ENCODE measurements around the gene HDGFL3.
A peak's percentile ranks its signal among the peaks of the same experiment; 100 is the strongest.

Gene HDGFL3

GRCh38 chr15:83119968-83120581 lies 87.5 kb downstream of the HDGFL3 start:
- DNase-seq: no peak

DNA sequence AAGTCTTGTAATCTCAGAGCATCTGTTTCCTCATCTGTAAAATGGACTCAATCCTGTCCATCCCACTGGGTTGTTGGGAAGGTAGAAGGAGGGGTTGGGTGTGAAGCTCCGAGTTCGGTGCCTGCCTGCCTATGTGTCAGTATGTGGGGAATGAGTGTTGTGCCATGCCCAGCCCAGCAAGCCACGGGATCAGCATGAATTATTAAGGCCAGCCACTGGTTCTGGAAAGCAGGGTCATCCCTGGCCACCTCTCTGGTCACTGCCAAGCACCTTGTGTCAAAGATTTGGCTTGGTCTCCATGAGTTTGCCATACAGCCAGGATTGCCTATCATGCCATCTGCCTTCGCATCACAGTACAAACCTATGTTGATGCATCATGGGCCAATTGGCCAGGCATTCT lies 88.7 kb downstream of the HDGFL3 start:
- DNase-seq: no peak

DNA sequence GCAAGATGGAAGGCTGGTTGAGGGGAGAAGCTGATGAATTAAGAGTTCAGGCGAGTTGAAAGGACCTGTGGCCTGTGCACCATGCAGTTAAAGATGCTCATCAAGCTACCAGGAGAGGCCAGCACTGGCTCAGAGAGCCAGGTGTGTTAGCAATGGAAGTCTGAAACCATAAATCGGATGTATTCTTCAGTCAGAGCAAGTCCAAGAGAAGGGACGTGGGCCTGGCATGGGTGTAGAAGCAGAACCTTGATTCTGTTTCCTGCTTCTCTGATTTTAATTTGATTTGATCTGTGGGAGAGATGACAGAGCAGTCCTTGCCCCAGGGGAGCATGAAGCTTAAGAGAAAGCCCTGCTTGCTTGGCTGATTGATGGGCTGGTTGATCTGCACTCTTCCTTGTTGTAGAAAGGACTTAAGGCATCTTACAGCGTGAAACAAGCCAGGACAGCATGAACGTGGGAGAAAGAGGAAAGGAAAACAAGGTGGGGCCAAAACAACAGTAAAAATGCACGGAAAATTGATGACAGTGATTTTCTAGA lies 89.3 kb downstream of the HDGFL3 start:
- DNase-seq: no peak

GRCh38 chr15:83115831-83116565 lies 91.6 kb downstream of the HDGFL3 start:
- DNase-seq: no peak

DNA sequence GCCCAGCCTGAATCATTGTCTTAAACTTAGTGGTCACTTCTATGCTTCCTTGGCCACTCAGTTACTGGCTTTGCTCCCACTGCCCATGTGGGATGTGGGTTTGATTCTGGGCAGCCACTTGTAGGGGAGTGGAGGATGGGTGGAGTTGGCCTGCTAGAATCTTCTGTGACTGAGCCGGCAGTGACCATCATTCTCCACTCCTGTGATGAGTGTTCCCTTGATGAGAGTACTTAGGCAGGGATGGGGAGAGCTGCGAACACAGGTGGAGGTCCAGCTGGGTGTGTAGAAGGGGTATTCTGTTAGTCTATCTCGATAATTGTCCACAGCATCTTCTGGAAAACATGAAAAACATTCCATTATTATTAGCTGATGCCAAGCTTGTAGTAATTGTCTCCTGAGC lies 92.2 kb downstream of the HDGFL3 start:
- no peak for DNase-seq

DNA sequence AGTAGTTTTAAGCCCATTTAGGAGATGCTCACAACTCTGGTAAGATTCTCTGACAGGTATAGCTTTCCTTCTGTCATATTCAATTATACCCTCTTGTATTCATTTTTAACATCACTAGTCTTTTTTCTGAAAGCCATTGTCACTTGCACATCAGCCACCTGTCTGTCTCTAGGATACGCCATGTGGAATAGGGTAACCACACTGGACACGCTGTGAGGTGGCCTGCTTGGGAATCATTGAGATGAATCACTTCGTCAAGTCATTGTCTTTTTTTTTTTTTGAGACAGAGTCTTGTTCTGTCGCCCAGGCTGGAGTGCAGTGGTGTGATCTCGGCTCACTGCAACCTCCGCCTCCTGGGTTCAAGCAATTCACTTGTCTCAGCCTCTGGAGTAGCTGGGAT lies 92.8 kb downstream of the HDGFL3 start:
- no peak for DNase-seq

DNA sequence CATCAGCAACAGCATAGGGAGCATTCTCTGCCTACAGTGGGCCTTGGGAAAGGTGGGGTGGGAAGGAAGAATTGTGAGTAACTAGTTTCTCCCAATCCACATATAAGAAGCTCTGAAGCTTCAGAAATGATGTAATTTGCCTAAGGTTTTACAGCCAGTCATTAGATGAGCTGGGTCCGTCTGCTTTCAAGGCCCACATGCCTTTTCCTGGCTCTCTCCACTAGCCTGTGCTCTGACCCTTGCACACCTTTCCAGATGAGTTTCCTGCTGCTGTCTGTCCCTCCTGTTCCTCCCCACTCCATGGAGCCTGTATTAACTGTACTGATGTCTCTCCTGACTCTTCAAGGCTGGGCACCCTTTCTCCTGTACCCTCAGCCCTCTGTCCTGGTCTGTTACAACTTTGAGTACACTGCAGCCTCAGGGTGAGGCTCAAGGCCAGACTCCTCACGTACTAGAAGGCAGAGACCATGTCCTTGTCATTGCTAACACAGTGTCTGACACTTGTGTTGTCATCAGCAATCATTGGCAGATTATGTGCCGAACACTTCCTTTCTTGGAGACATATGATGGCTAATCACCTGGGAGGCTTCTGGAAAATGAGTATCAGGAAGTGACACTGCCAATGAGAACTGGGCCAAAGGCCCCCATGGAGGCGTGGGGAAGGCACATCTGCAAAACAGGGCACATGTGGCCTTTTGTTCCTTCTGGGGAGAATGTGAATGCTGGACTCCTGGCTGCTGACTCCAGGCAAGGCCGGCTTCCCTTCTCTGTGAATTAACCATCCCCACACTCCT lies 93.5 kb downstream of the HDGFL3 start:
- DNase-seq: peak; percentile 38

GRCh38 chr15:83112956-83113299 lies 94.7 kb downstream of the HDGFL3 start:
- DNase-seq: no peak

DNA sequence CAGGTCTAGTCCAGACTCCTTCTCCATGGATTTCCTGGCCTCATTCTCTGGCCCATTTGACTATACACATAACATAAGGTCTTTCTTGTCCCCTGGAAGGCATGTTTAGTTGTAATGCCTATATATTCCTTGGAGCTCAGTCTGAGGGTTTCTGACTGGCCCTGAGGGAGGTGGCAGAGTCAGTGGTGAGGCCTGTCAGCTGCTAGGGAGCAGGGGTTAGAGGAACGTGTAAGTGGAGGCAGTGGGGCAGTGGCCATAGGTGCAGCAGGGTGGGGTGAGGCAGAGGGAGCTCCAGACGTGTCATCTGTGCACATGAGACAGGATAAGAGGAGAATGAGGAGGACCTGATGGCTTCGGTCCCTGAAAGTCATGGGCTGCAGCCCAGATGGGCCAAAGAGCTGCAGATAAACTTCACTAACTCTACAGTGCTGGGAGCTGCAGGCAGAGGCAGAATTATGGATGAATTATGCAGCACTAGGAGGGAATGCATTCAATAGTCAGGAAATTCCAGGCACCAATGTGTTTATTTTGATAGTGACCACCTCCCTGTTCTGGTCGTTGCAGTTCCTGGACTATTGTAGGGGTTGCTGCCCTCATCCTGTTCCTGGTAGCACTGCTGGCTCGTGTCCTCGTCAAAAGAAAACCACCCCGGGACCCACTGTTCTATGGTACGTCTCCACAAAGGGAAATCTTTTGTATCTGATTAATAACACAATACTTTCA lies 95.2 kb downstream of the HDGFL3 start:
- DNase-seq: no peak

DNA sequence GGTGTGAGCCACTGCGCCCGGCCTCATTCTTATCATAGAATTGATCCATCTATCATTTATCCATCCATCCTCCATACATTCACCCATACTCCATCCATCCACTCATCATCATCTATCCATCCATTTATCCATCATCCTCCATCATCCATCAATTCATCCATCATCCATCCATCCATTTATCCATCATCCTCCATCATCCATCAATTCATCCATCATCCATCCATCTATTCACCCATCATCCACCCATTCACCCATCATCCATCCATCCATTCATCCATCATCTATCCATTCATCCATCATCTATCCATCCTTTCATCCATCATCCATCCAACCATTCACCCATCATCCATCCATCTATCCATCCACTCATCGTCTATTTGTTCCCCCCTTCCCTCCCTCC lies 96.5 kb downstream of the HDGFL3 start:
- no peak for DNase-seq

- DNase-seq: peak; percentile 29
Observed at GRCh38 chr15:83110381-83110780, 97.2 kb downstream of the HDGFL3 start.

GRCh38 chr15:83109532-83109931 lies 98.1 kb downstream of the HDGFL3 start:
- peak; percentile 24 for DNase-seq

DNA sequence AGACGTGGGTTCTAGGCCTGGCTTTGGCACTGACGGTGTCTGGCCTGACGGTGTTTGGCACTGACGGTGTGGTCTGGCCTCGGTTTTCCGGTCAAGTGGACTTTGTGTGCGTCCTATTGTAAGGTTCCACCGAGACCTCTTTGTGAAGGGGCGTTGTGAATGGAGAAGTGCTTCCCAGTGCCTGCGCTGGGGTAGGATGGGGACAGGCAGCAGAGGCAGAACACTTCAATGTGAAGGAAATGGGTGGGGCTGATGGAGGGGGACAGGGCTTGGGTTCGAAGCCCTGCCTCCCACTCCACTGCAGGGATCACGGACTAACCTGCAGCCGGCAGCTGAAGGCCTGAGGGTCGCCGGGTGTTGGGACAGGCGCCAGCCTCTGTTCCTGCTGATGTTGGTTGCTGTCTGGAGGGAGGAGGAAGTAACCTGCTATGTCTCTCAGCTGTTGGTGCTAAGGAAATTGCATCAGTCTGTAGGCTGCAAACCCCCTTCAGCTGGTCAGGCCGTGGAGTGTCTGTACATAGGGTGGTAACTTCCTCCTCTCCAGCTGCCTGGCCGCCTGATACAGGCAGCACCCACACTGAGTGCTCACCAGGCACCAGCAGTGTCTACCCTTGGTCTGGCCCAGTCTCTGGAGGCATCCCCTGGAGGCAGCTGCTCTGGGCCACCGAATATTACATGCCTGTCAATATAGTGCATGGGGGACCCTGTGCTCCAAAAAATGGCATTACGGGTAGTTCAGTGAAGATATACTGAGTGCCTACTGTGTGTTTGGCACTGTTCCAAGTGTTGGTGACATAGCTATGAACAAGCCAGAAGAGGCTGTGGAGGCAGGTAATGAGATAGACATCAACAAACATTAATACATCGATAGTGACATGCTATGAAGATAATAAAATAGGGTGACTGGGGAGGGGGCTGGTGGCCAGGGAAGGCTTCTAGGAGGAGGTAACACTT lies 99.1 kb downstream of the HDGFL3 start:
- peak; percentile 94 for DNase-seq

GRCh38 chr15:83107841-83108181 lies 99.8 kb downstream of the HDGFL3 start:
- DNase-seq: no peak

DNA sequence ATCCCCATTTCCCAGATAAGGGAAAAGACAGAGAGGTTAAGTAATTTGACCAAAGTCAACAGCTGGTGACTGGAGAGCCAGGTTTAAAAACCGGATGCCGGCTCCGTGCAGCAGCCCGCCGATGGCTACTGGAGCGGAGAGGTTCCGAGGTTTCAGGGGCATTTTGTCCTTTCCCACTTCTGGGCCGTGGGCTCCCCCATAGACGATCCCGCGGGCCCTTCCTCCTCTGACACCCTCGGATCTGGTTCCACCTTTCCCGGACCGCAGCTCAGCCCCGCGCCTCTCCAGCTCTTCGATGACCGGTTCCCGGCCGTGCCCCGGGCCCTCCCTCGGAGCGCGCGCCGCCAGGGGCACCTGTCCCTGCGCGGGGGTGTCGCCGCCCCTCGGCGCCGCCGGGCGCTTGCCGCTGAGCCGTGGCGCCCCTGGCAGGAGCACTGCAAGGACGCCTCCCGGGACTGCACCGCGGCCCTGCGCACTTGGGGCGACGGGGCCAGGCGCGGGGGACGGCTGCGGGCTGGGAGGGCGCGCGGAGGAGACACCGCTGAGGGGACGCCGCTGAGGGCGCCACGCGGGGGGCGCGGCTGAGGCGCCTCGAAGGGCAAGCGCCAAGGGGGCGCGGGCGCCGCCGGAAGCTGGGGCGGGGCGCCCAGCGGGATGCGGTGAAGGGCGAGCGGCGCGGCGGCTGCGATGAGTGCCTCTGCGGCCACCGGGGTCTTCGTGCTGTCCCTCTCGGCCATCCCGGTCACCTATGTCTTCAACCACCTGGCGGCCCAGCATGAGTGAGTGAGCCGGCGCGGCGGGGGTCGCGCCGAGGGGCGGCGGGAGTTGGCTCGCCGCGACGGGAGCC lies 100.4 kb downstream of the HDGFL3 start, which contains the start of gene TM6SF1:
Gene TM6SF1 (plus strand): TSS at position 652 of the 847 bp plus-strand sequence. CDS start 36 bp downstream, at position 688.
- DNase-seq: peak; percentile 19

GRCh38 chr15:83105440-83105839 lies 102.2 kb downstream of the HDGFL3 start:
- DNase-seq: peak; percentile 5

DNA sequence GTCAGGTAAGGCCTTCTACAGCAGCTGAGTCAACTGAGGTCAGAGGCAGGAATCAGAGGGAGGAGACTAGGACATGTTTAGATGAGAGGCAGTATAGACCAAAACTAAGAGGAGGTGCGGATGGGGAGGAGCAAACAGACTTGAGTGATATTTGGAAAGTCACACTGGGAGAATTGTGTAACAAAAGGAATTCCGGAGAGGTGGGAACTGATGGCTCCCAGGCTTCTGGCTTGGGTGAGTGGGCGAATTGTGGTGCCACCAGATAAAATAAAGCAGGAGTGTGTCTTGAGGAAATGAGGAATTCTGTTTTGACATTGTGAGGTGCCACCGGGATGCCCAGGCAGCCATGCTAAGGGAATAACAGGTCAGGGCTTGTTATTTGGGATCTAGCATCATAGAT lies 103.5 kb downstream of the HDGFL3 start:
- no peak for DNase-seq

GRCh38 chr15:83102346-83102745 lies 105.3 kb downstream of the HDGFL3 start:
- no peak for DNase-seq

GRCh38 chr15:83100097-83100646 lies 107.5 kb downstream of the HDGFL3 start:
- DNase-seq: peak; percentile 75

GRCh38 chr15:83099290-83099689 lies 108.3 kb downstream of the HDGFL3 start:
- DNase-seq: no peak

GRCh38 chr15:83098079-83098478 lies 109.5 kb downstream of the HDGFL3 start:
- DNase-seq: no peak

All from suppressor macrophage treated with lipopolysaccharide for 4 hours (primary cell).